AG09319 (cell line): ENCODE measurements around the gene TPK1.

Experiments used
- DNase-seq: peaks from one replicate; pipeline ENCODE4 v3.0.0-alpha.2; 2010; ENCODE audit warnings: low read depth; ENCODE audit errors: extremely low read depth
- CTCF ChIP-seq: IDR thresholded peaks from 2 replicates; pipeline ENCODE4 v1.5.1; 2011; ENCODE audit warnings: low read depth, mild to moderate bottlenecking, inconsistent platforms, low read length, moderate library complexity

TPK1 gene

GRCh38 chr7:144836545-144836842 is 641 bp upstream of the TPK1 start:
- no peak for TF ChIP-seq CTCF
- no peak for DNase-seq

GRCh38 chr7:144835155-144835611 is 670 bp downstream of the TPK1 start:
- no peak for TF ChIP-seq CTCF
- DNase-seq: no peak

- no peak for DNase-seq
- TF ChIP-seq CTCF: no peak
Observed at GRCh38 chr7:144834641-144835144, 1.2 kb downstream of the TPK1 start.

GRCh38 chr7:144830811-144831210 is 5.0 kb downstream of the TPK1 start:
- DNase-seq: no peak

GRCh38 chr7:144830024-144830785 is 5.6 kb downstream of the TPK1 start:
- TF ChIP-seq CTCF: no peak
- DNase-seq: no peak

More at GRCh38 chr7:144830811-144831210, 5.0 kb downstream of the TPK1 start:
- TF ChIP-seq CTCF: no peak

- TF ChIP-seq CTCF: no peak
- no peak for DNase-seq
Observed at GRCh38 chr7:144827621-144828020, 8.2 kb downstream of the TPK1 start.

- TF ChIP-seq CTCF: no peak
- no peak for DNase-seq
Observed at GRCh38 chr7:144826208-144826607, 9.6 kb downstream of the TPK1 start.
